ENCODE data around the gene OPN3. TPM values are rescaled to one million over a fixed set of nuclear protein-coding genes. Genes with fewer than 3 reads are reported as not detected.
A peak's percentile ranks its signal among the peaks of the same experiment; 100 is the strongest.

OPN3 gene
- total and polyA plus RNA-seq, 2 donors (not counting 1 experiment from before 2014, with no cell fraction given) = 21.0 to 29.6 TPM

GRCh38 chr1:241591736-241592135 lies 48.4 kb downstream of the OPN3 start:
- DNase-seq = no peak
- Histone ChIP-seq H3K4me1 (ENCODE audit: control insufficient read depth in 2 of 2, insufficient read depth in 2 of 2, low read length in 2 of 2) (peaks cover 6 to 7% of the 10 kb centered on the region in 2 donors), H3K9me3 (ENCODE audit: control extremely low read depth in 1 of 3, control insufficient read depth in 2 of 3, insufficient read depth in 1 of 3, low read length in 2 of 3) (no peaks in the 10 kb centered on the region), H4K20me1 (ENCODE audit: control insufficient read depth, insufficient read depth, low read length, poor library complexity, severe bottlenecking) (no peaks in the 10 kb centered on the region), H3K27ac (ENCODE audit: low read length in 2 of 2) (peak overlapping the region in 1 of 2 donors; percentile 64), H3K4me3 (ENCODE audit: control extremely low read depth in 1 of 5, extremely low read depth in 1 of 5, insufficient read depth in 1 of 5, low read depth in 2 of 5, low read length in 4 of 5) (no peak overlapping the region), H3K27me3 (replicated peaks in 1 of 4; ENCODE audit: control extremely low read depth in 1 of 4, control insufficient read depth in 3 of 4, insufficient read depth in 4 of 4, low read length in 3 of 4) (no peaks in the 10 kb centered on the region), H3K9ac (ENCODE audit: low read length) (no peak overlapping the region), H3K79me2 (ENCODE audit: control insufficient read depth, insufficient read depth, low read length) (no peaks in the 10 kb centered on the region), H3K36me3 (replicated peaks in 1 of 2; ENCODE audit: control extremely low read depth in 1 of 2, control insufficient read depth in 1 of 2, extremely low read depth in 1 of 2, insufficient read depth in 2 of 2, low read length in 1 of 2) (peaks cover 23 to 79% of the 10 kb centered on the region in 2 experiments), H3K4me2 (replicated peaks; ENCODE audit: low read depth, low read length, poor library complexity, severe bottlenecking) (no peak overlapping the region), H2AFZ (ENCODE audit: insufficient read depth, low read depth, low read length, poor library complexity, severe bottlenecking) (no peak overlapping the region)
- intact Hi-C loops (cut with micrococcal nuclease) = no loop called here
- WGBS (ENCODE audit: insufficient coverage) = 100% methylated on average over 1 of the region's 5 CpGs
- ChIA-PET CTCF (interaction anchor here (1.0 kb wide), 1 partner anchor 34 kb away, joined by 3 read pairs; no protein-coding TSS in a partner anchor), POLR2A (no interaction called here)
- Mint-ChIP-seq H3K27ac (peak overlapping the region; percentile 86), H3K4me1 (peaks cover 12% of the 10 kb centered on the region), H3K27me3 (no peaks in the 10 kb centered on the region), H3K9me3 (ENCODE audit: insufficient read depth) (no peaks in the 10 kb centered on the region), H3K4me3 (no peak overlapping the region)
- TF ChIP-seq EZH2 (IDR thresholded peaks at IDR 0.05; ENCODE audit: borderline replicate concordance, insufficient read depth, low read depth, low read length, poor library complexity, severe bottlenecking) (no peak), CTCF (IDR thresholded peaks at IDR 0.05) (no peak)
- no peak for ATAC-seq (ENCODE audit: low read depth)

GRCh38 chr1:241591317-241591716 lies 48.9 kb downstream of the OPN3 start:
- ATAC-seq (ENCODE audit: low read depth) (no peak), DNase-seq (no peak)
- peak overlapping the region; percentile 86 for H3K27ac Mint-ChIP-seq
- ChIA-PET CTCF (interaction anchor here (0.7 to 1.0 kb wide), 2 partner anchors 18 to 35 kb away, joined by 3 read pairs; no protein-coding TSS in a partner anchor), POLR2A (no interaction called here)
- peaks cover 8% of the 10 kb centered on the region for H3K4me1 Mint-ChIP-seq
- Histone ChIP-seq H3K79me2 (ENCODE audit: control insufficient read depth, insufficient read depth, low read length) (no peaks in the 10 kb centered on the region), H3K9me3 (ENCODE audit: control extremely low read depth in 1 of 3, control insufficient read depth in 2 of 3, insufficient read depth in 1 of 3, low read length in 2 of 3) (no peaks in the 10 kb centered on the region), H3K4me1 (ENCODE audit: control insufficient read depth in 2 of 2, insufficient read depth in 2 of 2, low read length in 2 of 2) (peaks cover 3% of the 10 kb centered on the region in 2 donors), H2AFZ (ENCODE audit: insufficient read depth, low read depth, low read length, poor library complexity, severe bottlenecking) (no peak overlapping the region), H3K27me3 (replicated peaks in 1 of 4; ENCODE audit: control extremely low read depth in 1 of 4, control insufficient read depth in 3 of 4, insufficient read depth in 4 of 4, low read length in 3 of 4) (no peaks in the 10 kb centered on the region), H4K20me1 (ENCODE audit: control insufficient read depth, insufficient read depth, low read length, poor library complexity, severe bottlenecking) (no peaks in the 10 kb centered on the region), H3K4me3 (ENCODE audit: control extremely low read depth in 1 of 5, extremely low read depth in 1 of 5, insufficient read depth in 1 of 5, low read depth in 2 of 5, low read length in 4 of 5) (no peak overlapping the region), H3K27ac (ENCODE audit: low read length in 2 of 2) (peak overlapping the region in 1 of 2 donors; percentile 64), H3K36me3 (replicated peaks in 1 of 2; ENCODE audit: control extremely low read depth in 1 of 2, control insufficient read depth in 1 of 2, extremely low read depth in 1 of 2, insufficient read depth in 2 of 2, low read length in 1 of 2) (peaks cover 23 to 82% of the 10 kb centered on the region in 2 experiments), H3K4me2 (replicated peaks; ENCODE audit: low read depth, low read length, poor library complexity, severe bottlenecking) (no peak overlapping the region), H3K9ac (ENCODE audit: low read length) (no peak overlapping the region)
- no peaks in the 10 kb centered on the region for H3K27me3 Mint-ChIP-seq
- no peak for TF ChIP-seq CTCF (IDR thresholded peaks at IDR 0.05)
- no peak for TF ChIP-seq EZH2 (IDR thresholded peaks at IDR 0.05; ENCODE audit: borderline replicate concordance, insufficient read depth, low read depth, low read length, poor library complexity, severe bottlenecking)
- no peaks in the 10 kb centered on the region for H3K9me3 Mint-ChIP-seq (ENCODE audit: insufficient read depth)
- no peak overlapping the region for H3K4me3 Mint-ChIP-seq
- intact Hi-C loops (cut with micrococcal nuclease) = no loop called here

Data from B cell (primary cell).